Fibroblast of lung (primary cell): ENCODE results near the gene THRB. TPM values are rescaled to one million over a fixed set of nuclear protein-coding genes. Genes with fewer than 3 reads are reported as not detected.

ENCODE experiments used
- DNase-seq, 2 donors: peaks; one replicate each; pipeline versions ENCODE4 v3.0.0 to v3.0.0-alpha.2; 2010; ENCODE audit warnings: low read depth in 2 of 2
- H2AFZ ChIP-seq: 2 replicates; pipeline ENCODE4 v1.5.1; 2012; ENCODE audit warnings: low read length, control low read depth, inconsistent platforms
- H3K27ac ChIP-seq: 2 replicates; pipeline ENCODE4 v1.5.1; 2011; ENCODE audit warnings: low read length, control low read depth; ENCODE audit not compliant: insufficient read depth
- H3K27me3 ChIP-seq: 2 replicates; pipeline ENCODE4 v1.5.1; 2011; ENCODE audit warnings: mild to moderate bottlenecking, low read length; ENCODE audit not compliant: control insufficient read depth, insufficient read depth
- H3K36me3 ChIP-seq: 2 replicates; pipeline ENCODE4 v1.5.1; 2011; ENCODE audit warnings: low read length; ENCODE audit not compliant: control insufficient read depth, insufficient read depth
- H3K4me1 ChIP-seq: 2 replicates; pipeline ENCODE4 v1.5.1; 2011; ENCODE audit warnings: low read length; ENCODE audit not compliant: control insufficient read depth, insufficient read depth; ENCODE audit errors: extremely low read depth
- H3K4me2 ChIP-seq: 2 replicates; pipeline ENCODE4 v1.5.1; 2011; ENCODE audit warnings: low read length, control low read depth; ENCODE audit not compliant: insufficient read depth; ENCODE audit errors: extremely low read depth
- H3K4me3 ChIP-seq, 4 experiments: fragments of 200-600 bp in 1 of 4; sonication (generic) in 1 of 4; replicated peaks in 1 of 4; 2 replicates each; pipeline ENCODE4 v1.5.1; 2011 to 2016; ENCODE audit warnings: low read length in 4 of 4, low read depth in 3 of 4, mild to moderate bottlenecking in 3 of 4, control low read depth in 2 of 4, inconsistent platforms in 1 of 4, mixed read lengths in 1 of 4; ENCODE audit not compliant: insufficient read depth in 1 of 4; ENCODE audit errors: control extremely low read depth in 1 of 4
- H3K79me2 ChIP-seq: 2 replicates; pipeline ENCODE4 v1.5.1; 2012; ENCODE audit warnings: mild to moderate bottlenecking, low read length, inconsistent platforms; ENCODE audit not compliant: control insufficient read depth, insufficient read depth
- H3K9ac ChIP-seq: 2 replicates; pipeline ENCODE4 v1.5.1; 2011; ENCODE audit warnings: mild to moderate bottlenecking, low read length, control low read depth; ENCODE audit not compliant: insufficient read depth
- H3K9me3 ChIP-seq: 2 replicates; pipeline ENCODE4 v1.5.1; 2012; ENCODE audit warnings: low read depth, low read length; ENCODE audit not compliant: control insufficient read depth, insufficient read depth
- H4K20me1 ChIP-seq: 2 replicates; pipeline ENCODE4 v1.5.1; 2011; ENCODE audit warnings: low read length; ENCODE audit not compliant: control insufficient read depth, insufficient read depth; ENCODE audit errors: extremely low read depth
- EZH2 ChIP-seq: IDR thresholded peaks from 2 replicates; pipeline ENCODE4 v1.5.1; 2012; ENCODE audit warnings: low read length, control low read depth, mild to moderate bottlenecking; ENCODE audit errors: missing control alignments
- polyA minus RNA-seq: library from RNA; depleted of rRNA, polyadenylated mRNA; stranded (reverse); fragments of >200 nt; gene quantifications from 2 replicates; pipeline ENCODE4 v1.2.3, GENCODE V29; 2011; ENCODE audit warnings: low replicate concordance
- polyA plus RNA-seq, 2 donors: library from polyadenylated mRNA; depleted of rRNA in 1 of 2; stranded (reverse) in 1 of 2; unstranded in 1 of 2; fragments of >200 nt; gene quantifications; 2 replicates each; pipeline ENCODE4 v1.2.1, GENCODE V29; 2011 to 2012; ENCODE audit warnings: missing spikeins in 1 of 2
- total RNA-seq: library from RNA; depleted of rRNA; stranded (reverse); fragments of >200 nt; gene quantifications from 2 replicates; pipeline ENCODE4 v1.2.1, GENCODE V29; 2014
- TF ChIP-seq, protein P1 (sequence below), 2 donors: IDR thresholded peaks in 1 of 2; conservative IDR thresholded peaks in 1 of 2; 1 replicate in 1 of 2; 2 replicates in 1 of 2; pipeline ENCODE4 v1.5.1; 2011 to 2012; ENCODE audit warnings: low read length in 2 of 2, control low read depth in 1 of 2, inconsistent platforms in 1 of 2, low read depth in 1 of 2, mild to moderate bottlenecking in 1 of 2

The THRB gene
- total RNA-seq (3.9 and 7.4 TPM in 2 replicates), polyA plus RNA-seq (1.2 and 4.2 TPM in 2 replicates), polyA minus RNA-seq (0.70 and 0.98 TPM in 2 replicates)
- 0.92 and 2.8 TPM in 2 replicates for polyA plus RNA-seq (2012)

DNA sequence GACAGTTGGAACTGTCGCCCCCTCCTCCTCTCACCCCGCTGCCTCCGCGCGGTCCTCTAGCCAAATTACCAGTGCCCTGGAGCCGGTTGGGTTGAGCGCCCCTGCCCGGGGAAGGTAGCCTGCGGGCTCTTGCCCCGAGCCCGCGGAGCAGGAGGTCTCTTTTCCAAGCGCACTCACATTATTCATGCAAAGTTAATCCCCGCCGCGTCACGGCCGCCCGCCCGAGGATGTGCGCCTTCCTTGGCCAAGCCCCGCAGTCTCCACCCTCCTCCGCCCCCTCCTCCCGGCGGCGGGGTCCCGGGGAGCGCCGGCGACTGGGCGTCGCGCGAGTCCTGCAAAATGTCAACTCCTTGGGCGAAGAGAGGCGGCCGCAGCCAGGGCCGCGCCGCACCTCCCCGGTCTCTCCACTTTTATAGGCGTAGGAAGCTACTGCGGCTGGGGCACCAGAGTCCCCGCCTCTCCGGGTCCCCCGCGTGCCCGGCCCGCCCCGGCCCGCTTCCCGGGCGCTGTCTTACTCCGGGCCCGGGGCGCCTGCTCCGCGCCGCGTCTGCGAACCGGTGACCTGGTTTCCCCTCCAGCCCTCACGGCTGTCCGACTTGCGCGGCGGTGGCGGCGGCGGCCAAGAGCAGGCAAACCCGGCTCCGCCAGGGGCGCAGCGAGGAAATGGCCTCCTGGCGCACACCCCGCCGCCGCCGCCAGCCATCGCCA, at the start of gene THRB:
TSS of gene THRB (minus strand) at position 233 of the 708 bp plus-strand sequence.
- peak within 1 kb of the TSS; percentile 85 for H3K4me2 ChIP-seq
- no peak within 1 kb of the TSS for H3K27ac ChIP-seq
- no peaks in the 10 kb centered on the region for H3K27me3 ChIP-seq
- H3K36me3 ChIP-seq: no peaks in the 10 kb centered on the region
- no peaks in the 10 kb centered on the region for H3K4me1 ChIP-seq
- no peaks in the 10 kb centered on the region for H4K20me1 ChIP-seq
- no peaks in the 10 kb centered on the region for H3K79me2 ChIP-seq
- TF ChIP-seq, protein P1, sequence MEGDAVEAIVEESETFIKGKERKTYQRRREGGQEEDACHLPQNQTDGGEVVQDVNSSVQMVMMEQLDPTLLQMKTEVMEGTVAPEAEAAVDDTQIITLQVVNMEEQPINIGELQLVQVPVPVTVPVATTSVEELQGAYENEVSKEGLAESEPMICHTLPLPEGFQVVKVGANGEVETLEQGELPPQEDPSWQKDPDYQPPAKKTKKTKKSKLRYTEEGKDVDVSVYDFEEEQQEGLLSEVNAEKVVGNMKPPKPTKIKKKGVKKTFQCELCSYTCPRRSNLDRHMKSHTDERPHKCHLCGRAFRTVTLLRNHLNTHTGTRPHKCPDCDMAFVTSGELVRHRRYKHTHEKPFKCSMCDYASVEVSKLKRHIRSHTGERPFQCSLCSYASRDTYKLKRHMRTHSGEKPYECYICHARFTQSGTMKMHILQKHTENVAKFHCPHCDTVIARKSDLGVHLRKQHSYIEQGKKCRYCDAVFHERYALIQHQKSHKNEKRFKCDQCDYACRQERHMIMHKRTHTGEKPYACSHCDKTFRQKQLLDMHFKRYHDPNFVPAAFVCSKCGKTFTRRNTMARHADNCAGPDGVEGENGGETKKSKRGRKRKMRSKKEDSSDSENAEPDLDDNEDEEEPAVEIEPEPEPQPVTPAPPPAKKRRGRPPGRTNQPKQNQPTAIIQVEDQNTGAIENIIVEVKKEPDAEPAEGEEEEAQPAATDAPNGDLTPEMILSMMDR (conservative IDR thresholded peaks at IDR 0.05 in 1 of 2, IDR thresholded peaks at IDR 0.05 in 1 of 2; ENCODE audit: low read depth in 1 of 2, low read length in 2 of 2): peak; percentile 16 to 24
- TF ChIP-seq EZH2: no peak
- H2AFZ ChIP-seq: peak within 1 kb of the TSS; percentile 64
- H3K9ac ChIP-seq: peak within 1 kb of the TSS; percentile 44
- no peaks in the 10 kb centered on the region for H3K9me3 ChIP-seq
- peak within 1 kb of the TSS; percentile 64 to 79 (median 68) for H3K4me3 ChIP-seq
- DNase-seq: peak; percentile 48 to 52

- no peaks in the 10 kb centered on the region for H3K4me1 ChIP-seq
- no peaks in the 10 kb centered on the region for H3K9me3 ChIP-seq
- H4K20me1 ChIP-seq: no peaks in the 10 kb centered on the region
- no peak overlapping the region for H3K4me2 ChIP-seq
- no peak for DNase-seq
- H3K79me2 ChIP-seq: no peaks in the 10 kb centered on the region
- no peak overlapping the region for H3K4me3 ChIP-seq
- H3K36me3 ChIP-seq: no peaks in the 10 kb centered on the region
- no peak overlapping the region for H2AFZ ChIP-seq
- no peak for TF ChIP-seq EZH2
- TF ChIP-seq, protein P1 (conservative IDR thresholded peaks at IDR 0.05 in 1 of 2, IDR thresholded peaks at IDR 0.05 in 1 of 2; ENCODE audit: low read depth in 1 of 2, low read length in 2 of 2): no peak
- no peak overlapping the region for H3K27ac ChIP-seq
- no peaks in the 10 kb centered on the region for H3K27me3 ChIP-seq
- H3K9ac ChIP-seq: no peak overlapping the region
These were observed 47.3 kb upstream of the THRB start for GRCh38 chr3:24541935-24542334.

- no peaks in the 10 kb centered on the region for H3K27me3 ChIP-seq
- no peak overlapping the region for H3K4me3 ChIP-seq
- no peak overlapping the region for H3K27ac ChIP-seq
- TF ChIP-seq EZH2: no peak
- TF ChIP-seq, protein P1 (conservative IDR thresholded peaks at IDR 0.05 in 1 of 2, IDR thresholded peaks at IDR 0.05 in 1 of 2; ENCODE audit: low read depth in 1 of 2, low read length in 2 of 2): no peak
- no peak overlapping the region for H3K9ac ChIP-seq
- no peaks in the 10 kb centered on the region for H3K4me1 ChIP-seq
- no peaks in the 10 kb centered on the region for H4K20me1 ChIP-seq
- no peaks in the 10 kb centered on the region for H3K79me2 ChIP-seq
- DNase-seq: peak in 1 of 2 donors; percentile 38
- H3K4me2 ChIP-seq: no peak overlapping the region
- no peak overlapping the region for H2AFZ ChIP-seq
- H3K9me3 ChIP-seq: no peaks in the 10 kb centered on the region
- no peaks in the 10 kb centered on the region for H3K36me3 ChIP-seq
These were observed 46.2 kb upstream of the THRB start for GRCh38 chr3:24540821-24541220.
